HS-5 (cell line): ENCODE results near the gene GRIN2B.

Experiments used
- DNase-seq: peaks from one replicate; pipeline ENCODE4 v3.0.0-alpha.2; 2012; ENCODE audit warnings: low read depth

The GRIN2B gene

DNA sequence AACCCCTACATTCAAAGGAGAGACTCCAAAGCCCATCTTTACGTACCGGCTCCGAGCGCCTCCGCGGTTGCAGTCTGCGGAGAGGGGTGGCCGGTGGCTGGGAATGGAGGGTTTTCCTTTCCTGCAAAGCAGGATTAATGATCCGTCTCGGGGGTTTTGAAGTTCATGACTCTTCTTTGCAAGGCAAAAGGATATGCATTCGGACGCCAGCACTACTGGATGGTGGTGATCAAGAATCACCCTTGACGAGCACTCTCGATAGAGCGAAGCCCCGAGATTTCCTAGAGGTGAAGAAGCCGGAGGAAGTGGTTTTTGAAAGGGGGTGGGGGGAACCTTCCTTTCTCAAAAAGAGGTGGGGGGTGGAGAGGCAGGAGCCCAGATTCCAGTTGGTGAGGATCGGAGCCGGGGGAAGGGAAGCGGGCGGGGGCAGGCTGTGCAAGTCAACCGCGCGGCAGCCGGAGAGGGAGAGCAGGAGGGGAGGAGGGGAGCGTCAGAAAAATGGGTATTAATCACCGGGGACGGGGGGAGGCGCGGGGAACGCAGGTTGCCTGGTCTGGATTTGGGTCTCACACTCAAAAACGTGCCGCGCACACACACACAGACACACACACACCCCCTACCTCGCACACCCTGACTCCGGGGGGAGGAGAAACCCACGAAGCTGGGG, at the start of gene GRIN2B:
Gene GRIN2B (minus strand): TSS at position 307 of the 667 bp plus-strand sequence. CDS start 115,394 bp downstream, outside the sequence.
- DNase-seq = no peak

DNA sequence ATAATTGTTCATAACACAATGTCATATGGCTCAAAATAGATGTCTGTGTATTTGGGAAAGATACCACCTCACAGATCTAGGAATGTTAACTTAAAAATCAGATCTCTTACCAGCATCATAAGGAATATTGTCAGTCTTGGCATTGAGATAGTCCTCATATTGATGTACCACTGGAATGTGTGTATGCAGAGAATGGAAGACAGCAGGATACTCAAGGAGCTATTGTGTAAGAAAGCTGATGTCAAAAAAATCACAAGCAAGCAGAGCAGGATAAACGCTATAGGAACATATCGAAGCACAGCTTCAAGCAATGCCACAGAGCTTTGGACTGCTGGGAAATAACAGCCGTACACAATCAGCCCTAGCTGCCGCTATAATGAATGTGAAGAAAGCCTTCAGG, 45.1 kb upstream of the GRIN2B start:
- DNase-seq = no peak

DNA sequence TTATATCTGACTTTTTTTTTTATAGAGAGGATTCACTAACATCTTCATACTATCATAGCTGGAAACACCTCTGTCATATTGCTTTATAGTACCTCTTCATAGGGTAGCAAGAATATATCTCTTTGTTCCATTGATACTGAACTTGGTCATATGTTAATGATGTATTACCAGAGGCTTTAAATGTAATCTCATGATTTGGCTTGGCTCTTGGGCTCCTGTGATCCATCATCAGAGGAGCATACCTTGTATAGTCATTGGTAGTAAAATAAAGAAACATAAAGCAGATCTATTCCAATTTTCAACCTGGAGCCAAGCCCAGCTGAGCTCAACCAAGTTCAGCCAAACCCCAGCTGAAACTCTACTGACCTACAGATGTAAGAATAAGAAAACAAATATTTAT, 43.2 kb upstream of the GRIN2B start:
- no peak for DNase-seq

DNA sequence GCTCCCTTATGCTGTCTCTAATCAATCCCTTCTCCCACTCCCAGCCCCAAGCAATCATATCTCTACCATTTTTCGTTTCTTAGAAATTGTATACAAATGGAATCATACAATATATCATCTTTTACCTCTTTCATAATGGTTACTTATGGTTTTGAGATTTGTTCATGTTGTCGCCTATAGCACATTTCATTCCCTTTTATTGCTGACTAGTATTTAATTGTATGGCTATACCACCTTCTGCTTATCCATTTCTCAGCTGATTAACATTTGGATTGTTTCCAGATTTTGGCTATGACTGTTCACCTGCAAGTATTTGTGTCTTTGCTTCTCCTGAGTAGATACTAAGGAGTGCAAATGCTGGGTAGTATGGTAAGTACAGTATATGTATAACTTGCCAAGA, 36.7 kb upstream of the GRIN2B start:
- DNase-seq = no peak

DNA sequence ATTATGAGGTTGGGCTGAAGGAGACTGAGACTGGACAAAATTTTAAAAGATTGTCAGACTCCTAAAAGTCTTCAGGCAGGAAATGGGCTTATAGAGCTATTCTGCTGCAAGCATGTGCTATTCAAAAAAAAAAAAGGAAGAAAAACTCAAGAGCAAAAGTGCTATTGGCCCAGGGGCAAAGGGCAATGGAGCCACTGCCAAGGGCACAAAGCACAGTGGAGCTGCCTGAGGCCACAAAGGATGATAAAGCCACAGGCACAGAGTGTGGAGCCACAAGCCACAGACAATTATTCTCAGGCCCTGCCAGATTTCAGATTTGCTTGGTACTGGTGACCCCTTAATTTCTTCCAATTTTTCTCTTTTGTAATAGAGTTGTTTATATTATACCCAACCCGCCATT, 29.6 kb upstream of the GRIN2B start:
- DNase-seq = no peak

DNA sequence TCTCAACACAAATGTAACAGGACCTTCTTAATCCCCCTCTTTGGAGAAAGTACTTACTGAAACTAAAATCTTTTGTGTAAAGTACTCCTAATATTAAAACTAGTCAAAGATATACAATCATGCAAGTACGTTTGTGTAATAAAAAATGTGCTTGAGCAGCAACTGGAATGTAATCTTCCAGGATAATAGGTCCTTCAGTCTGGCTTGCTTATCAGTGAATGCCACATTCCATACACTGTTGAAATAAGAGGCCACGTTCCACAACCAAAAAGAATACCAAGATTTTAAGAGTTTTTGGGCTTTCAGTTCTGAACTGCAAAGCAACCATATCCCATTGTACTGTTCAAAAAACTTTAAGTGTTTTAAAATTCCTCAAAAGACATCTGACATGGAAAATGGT, 26.2 kb upstream of the GRIN2B start:
- no peak for DNase-seq

DNA sequence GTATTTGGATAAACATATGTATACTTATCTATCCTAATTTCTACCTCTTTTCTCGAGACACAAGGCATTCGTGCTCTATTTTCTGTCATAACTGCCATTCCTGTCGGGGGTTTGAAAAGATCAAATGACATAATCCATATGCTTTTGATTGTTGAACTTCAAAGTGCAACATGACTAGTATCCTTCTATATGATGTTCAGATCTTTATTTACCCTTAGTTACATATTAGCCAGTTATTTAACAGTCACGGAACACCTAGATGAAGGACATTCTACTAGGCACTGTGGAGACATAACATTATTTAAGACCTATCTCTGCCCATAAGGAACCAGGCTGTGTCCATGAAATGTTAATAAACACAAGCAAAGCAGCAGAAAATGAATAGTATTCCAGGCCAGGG, 11.2 kb upstream of the GRIN2B start:
- DNase-seq = no peak

DNA sequence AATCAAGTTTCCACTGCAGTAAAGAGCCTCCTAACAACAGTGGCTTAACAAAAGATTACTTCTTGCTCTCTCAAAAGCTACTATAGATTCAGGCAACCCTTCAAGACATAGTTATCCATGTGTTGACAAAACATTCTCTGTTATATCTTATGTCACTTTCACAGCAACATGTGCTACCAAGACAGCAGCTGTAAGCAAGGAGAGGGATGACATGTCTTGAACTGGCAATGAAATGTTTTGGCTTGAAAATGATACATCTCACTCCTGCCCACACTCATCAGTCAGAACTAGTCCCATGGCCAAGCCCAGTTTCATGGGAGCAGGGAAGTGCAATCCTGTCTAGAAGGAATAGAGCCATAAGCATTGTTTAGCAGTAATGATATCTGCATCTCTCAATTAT, 10.7 kb upstream of the GRIN2B start:
- DNase-seq = no peak

DNA sequence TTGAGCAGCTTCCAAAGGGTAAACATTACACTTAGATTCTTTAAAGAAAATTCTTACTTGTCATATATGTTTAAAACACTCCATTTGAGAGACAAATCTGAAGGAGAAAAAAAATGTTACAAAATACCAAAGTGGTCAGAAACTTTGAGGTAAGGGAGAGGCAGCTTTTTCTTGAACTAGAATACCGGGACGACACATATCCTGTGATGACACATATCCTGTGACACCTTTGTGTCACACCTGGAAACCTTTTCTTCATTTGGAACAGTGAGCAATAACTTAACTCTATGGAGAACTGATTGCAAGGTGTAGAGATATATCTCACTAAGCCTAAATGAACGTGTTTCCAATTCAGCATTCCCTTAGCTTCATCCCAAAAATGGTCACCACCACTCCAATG, 4.6 kb upstream of the GRIN2B start:
- no peak for DNase-seq

DNA sequence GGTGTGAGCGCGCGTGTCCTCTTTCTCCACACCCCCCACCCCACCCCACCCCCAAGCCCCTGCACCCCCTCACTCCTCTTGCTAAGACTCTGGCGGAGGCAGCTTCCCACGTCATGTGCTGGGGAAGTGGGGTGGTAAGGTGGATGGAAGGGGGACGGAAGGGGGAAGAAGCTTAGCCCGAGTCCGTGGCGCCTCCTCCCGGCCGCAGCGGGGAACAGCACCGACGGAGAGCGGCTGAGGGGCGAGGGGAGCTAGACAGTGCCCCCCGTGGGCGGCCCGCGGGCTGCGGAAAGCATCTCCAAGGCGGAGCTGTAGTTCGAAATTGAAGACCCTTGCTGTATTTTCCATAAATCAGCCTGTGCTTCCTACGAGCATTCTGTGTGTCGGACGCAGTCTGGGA, 588 bp upstream of the GRIN2B start:
- DNase-seq = no peak

DNA sequence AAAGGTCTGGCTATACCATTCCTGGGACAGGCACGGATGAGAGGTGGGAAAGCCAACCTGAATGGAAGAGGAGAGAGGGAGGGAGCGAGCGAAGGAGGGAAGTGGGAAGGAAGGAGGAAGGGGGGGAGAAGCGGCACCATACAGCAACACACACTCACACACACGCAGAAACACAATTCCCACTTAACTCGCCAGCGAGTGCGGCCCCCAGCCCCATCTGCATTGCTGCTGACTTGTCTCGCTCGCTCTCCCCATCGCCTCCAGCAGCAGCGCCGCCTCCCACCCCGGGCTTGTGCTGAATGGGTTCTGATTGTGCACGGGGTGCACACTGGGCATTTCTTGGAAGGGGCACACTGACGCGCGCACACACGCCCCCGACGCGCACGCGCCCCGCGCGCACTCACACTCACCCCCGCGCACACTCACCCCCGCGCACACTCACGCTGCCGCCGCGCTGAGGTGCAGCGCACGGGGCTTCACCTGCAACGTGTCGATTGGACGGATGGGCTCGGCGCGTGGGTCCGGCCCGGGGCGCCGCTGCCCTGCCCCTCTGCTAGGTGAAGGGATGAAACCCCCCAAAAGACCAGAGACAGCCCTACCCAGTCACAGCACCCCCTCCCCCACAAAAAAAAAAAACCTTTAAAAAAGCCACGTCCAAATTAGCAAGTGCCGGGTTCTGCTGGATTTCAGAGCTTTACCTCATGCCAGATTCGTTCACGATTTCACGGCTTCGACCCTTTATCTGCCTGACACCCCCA, 685 bp downstream of the GRIN2B start:
- DNase-seq = no peak

DNA sequence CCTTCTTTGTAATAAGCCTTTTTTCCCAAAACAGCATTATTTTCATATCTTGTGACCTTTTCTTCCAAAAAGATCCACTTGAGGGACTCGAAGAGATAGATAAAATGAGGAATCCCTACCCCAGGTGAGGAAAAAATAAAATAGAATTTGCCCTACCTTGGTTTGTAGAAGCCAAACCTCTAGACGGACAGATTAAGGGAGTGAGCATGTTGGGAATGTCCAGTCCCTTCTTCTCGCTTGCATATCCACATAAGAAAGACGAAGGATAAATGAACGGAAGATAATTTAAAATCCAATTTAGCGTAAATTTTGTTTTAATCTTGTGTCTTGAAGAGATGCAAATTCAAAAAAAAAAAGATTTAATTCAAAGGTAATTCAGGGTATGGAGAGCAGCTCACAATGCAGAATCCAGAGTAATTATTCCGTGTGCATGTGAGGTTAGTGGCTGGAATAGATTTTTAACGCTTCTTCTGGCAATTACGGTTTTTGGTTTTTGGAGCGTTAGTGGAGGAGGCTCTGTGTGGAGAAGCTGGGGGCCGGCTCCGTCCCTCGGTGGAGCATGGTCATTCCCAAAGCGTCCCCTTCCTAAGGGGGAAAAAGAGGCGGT, 1.5 kb downstream of the GRIN2B start:
- DNase-seq = no peak

DNA sequence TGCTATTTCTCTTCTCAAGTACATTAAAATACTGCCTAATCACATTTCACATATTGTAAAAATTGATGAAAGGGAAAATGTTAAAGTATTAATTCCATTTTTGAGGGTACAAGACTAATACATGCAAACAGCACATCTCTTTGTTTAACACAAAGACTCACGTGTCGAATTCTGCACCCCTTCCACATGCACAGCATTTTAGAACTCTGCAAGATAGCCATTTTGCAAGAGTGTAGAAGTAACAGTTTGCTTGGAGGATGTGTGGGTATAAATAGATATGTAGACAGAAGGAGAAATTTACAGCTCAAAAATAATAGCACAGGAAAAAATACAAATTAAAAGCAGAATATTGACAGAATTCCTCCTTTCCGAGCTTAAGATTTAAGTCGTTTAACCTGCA, 2.5 kb downstream of the GRIN2B start:
- no peak for DNase-seq

DNA sequence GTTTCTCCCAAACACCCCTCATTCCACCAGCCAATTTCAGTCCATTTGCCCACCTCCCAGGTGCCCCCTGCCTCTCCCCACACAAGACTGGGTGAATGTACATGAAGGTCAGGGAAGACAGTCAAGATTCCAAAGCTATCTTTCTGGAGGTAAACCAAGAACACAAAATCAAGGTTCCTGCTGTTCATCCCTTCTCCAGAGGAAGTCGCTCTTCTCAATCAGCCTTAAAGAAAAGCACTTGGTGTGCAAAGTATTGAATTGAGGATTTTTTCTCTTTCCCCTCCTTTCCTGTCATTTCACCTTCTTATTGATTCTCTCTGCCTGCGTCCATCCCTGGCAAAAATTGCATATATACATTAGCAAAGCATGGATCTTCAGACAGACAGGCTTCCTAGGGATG, 4.5 kb downstream of the GRIN2B start:
- DNase-seq = no peak

DNA sequence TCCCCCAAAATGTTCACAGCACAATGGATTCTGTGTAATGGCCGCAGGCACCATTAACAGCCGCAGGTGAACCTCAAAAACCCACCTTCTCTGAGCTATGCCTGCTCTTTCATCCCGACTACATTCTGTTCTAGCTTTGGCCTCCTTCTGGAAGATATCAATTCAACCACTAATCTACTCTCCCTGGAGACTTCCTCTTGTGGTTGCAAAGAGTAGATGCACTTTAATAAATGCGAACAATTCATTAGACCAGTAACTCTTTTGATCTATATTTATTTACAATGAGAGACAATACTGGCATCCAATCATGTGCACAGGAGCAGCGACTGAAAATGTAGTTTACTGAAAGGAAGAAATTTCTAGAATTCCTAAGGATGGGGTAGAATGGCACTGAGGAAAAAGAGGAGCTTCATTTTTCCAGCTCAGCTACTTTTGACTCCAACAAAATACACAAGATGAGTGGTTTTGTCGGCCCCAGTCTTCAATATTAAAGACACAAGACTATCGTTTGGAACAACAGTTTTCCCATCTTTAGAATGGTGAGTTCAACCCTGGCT, 5.3 kb downstream of the GRIN2B start:
- no peak for DNase-seq

DNA sequence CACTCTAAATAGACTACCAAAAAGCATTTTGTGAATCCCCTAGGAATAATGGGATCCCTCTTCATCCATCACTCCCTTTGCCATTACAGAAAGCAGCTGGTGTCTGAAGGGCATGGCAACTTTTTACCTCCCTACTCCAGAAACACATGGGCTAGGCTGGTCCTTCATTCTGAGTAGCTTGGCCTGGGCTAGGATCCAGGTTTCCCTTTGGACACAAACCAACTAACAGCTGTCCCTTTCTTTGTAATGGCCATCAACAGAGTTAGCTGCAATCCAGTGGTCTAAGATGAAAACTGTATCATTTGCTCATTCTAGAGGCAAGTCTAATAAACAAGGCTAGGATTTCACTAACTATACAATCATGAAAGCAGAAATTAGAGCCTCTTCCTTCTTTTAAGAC, 7.4 kb downstream of the GRIN2B start:
- DNase-seq = no peak

DNA sequence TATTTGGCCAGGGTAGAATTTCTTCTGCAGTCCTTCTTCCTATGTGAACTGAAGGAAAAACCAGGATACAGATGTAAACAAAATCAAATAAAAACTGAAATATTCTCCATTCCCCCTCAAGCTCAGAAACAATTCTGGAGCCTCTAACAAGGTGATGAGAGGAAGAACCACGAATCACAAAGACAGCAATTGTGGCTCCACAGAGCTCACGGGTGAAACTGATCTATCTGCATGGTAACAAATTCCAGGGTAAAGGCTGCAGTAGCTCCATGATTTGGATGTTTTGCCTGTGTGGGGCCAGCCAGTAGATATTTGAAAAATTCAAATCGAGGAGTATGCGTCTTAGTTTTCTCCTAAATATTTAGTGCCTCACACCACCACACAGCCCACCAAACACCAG, 10.6 kb downstream of the GRIN2B start:
- no peak for DNase-seq

DNA sequence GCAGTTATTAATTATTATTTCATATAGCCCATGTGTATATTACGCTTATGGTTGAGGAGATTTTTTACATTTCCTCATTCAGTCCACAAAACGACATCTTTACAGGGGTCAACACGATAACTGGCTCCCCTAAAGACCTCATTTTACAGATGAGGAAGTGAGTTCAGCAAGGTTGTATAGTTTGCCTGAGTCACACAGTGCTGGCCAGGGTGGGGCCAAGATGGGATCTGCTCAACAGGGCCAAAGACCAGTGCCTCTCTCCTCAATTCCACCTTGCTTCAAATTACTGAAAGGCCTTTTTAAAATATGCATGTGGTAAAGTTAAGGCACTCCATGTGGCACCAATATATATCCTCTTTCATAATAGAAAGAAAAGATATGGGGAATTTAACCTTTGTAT, 13.1 kb downstream of the GRIN2B start:
- DNase-seq = no peak

DNA sequence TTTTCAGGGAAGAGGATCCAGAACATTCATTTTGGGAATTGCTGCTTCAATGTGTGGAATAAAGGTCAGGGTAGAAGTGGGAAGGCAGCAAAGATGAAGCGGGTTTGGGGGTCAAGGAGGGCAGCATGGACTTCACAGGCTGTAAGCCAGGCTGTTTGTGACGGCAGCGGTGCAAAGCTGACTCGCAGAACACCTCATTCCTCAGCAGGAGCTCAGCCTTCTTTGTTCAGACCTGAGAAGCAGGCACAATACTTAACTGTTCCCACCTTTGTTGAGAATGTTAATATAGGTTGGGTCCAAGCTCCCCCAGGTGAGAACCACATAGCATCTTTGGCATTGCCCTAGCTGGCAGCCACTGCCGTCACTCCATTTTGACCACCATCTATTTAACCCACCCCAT, 16.7 kb downstream of the GRIN2B start:
- no peak for DNase-seq

DNA sequence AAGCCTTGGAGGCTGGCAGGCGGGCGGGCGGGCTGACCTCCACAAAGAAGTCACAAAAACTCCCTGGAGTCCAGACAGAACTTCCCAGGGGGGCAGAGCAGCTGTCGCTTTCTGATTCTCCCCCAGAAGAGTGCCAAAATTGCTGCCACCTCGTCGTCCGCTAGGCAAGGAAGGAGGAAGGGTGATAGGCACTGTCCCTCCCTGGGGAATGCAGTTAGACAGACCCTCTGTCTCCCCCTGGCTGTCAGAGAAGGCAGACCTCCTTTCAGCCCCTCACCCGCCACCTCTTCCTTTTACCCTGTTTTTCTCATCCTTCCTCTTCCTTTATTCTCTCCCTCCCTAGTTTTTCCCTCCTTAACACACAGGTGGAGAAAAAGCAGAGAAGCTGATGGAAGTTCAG, 18.7 kb downstream of the GRIN2B start:
- DNase-seq = no peak

DNA sequence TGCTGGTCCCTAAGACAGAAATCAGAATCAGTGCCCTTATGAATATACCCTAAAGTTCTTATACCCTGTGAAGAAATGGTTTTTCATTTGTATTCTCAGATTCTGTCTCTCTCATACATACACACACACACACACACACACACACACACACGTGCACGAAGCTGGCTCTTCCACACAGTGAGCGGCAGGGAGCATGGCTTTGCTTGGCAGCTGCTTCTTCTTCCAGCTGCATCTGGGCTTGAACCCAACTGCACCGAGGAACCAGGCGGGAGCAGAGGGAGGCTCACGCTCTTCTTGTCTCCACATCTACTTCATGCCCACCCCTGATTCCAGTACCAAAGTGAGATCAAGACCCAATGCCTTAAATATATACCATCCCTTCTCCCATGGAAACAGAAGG, 19.4 kb downstream of the GRIN2B start:
- DNase-seq = no peak

DNA sequence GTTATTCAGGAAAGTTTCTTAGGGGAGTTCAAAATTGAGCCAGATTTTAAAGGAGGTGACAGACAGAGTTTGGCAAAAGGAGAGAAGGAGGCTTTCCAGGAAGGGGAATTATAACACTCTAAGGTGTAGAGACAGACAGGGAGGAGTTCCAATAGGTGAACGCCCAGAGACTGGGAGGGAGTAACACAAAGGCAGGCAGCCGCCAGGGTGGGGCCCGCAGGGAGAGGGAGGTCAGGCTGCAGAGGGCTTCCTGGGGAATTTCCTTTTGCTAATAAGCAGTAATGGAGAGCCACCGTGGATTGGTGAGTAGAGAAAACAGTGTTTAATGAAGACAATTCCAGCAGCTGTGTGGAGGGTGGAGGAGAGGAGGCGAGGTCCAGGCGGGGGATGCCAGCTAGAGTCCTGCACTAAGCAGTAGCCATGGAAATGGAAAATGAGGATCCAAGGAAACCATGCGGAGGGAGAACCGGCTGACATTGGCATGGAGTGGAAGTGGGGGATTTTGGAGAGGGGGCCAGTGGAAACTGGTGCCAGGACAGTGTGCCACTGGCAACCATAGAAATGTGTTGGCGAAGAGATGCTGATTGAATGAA, 22.2 kb downstream of the GRIN2B start:
- DNase-seq = no peak

DNA sequence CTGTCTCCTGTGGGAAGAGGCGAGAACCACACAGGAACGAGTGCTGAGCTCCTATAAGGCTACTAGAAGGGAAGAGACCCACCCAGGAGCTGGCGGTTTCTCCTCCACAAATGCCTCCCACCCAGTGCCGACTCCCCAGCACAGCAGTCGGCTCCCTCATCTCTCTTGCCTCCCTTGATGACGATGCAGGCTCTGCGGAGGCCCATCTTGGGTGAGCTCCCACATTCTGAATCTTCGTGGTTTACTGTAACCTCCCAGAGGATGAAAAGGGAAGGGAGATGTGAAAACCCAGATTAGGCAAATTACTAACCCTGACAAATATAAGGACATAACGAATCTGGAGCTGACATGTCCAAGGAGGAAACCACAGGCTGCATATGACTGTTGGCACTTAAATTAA, 23.8 kb downstream of the GRIN2B start:
- no peak for DNase-seq
